NOMO-1 (cell line): ENCODE results near the gene LDHAL6A.
A peak's percentile ranks its signal among the peaks of the same experiment; 100 is the strongest.

Source experiments
- DNase-seq, 2 experiments: peaks; one replicate each; lab custom pipeline; 2025; ENCODE audit not compliant: unreplicated experiment in 2 of 2; lab: John Stamatoyannopoulos, UW

The LDHAL6A gene

DNA sequence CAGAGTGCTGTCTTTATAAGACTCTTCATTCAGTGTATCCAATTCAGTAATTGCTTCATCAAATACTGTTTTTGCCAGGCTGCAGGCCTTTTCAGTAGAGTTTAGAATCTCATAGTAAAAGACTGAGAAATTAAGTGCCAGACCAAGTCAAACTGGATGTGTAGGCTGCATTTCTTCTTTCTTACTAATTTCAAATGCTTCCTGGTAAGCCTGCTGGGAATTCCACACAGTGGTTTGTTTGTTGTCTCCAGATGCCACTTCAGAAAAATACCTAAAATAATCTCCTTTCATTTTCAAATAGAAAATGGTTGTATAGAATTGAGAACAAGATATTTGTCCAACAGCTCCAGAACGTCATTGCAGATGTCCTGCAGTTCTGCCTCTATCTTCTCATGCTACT is 34.7 kb downstream of the LDHAL6A start:
- no peak for DNase-seq

- no peak for DNase-seq
Measured at GRCh38 chr11:18490736-18491485, 35.3 kb downstream of the LDHAL6A start.

DNA sequence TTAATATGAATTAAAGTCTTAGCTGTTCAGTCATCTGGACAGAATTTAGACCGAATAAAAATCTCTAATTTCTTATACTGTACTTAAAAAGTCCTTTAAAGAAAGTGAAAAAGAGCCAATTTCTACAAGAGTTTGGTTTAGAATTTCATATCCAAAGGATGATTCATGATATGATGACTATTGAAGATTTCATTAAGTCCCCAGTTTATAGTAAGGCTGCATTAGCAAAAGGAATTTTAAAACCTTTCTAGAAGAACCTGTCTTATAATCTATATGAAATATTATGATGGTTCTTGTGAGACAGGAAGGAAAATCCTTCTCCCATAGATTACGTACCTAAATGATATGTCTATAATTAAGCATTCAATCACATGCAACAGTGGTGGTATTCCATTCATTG is 36.3 kb downstream of the LDHAL6A start:
- DNase-seq = no peak

GRCh38 chr11:18492888-18493287 is 37.2 kb downstream of the LDHAL6A start:
- DNase-seq = no peak

GRCh38 chr11:18493310-18493709 is 37.7 kb downstream of the LDHAL6A start:
- no peak for DNase-seq

- peak; percentile 27 to 55 for DNase-seq
Measured at GRCh38 chr11:18495271-18495670, 39.6 kb downstream of the LDHAL6A start.

DNA sequence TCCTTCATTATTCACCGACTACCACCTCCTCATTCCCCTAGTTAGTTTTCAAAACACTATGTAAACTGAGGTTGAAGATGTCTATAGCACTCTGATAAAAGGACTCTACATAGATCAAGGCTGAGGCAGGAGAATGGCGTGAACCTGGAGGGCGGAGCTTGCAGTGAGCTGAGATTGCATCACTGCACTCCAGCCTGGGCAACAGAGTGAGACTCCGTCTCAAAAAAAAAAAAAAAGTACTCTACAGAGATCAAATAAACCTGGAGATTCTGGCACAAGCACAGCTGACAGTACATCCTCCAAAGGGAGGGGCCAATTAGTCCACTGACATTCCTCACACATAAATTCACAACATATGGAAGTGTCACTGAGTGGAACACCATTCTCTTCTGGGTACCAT is 40.0 kb downstream of the LDHAL6A start:
- no peak for DNase-seq

DNA sequence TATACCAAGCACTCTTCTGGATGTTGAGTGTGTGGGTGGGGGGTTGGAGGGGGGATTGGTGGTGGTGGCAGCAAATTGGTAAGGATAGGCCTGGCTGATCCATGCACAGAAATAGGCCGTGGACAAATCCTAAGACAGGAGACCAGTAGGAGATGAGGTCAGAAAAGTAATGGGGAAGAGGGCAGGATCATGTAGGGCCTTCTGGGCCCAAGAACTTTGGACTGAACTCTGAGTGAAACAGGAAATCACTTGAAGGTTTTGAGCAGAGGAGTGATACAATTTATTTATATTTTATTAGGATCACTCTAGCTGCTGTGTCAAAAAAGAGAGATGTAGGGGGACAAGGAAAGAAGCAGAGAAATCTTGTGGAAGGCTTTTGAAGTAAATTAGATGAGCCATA is 42.4 kb downstream of the LDHAL6A start:
- DNase-seq = no peak

DNA sequence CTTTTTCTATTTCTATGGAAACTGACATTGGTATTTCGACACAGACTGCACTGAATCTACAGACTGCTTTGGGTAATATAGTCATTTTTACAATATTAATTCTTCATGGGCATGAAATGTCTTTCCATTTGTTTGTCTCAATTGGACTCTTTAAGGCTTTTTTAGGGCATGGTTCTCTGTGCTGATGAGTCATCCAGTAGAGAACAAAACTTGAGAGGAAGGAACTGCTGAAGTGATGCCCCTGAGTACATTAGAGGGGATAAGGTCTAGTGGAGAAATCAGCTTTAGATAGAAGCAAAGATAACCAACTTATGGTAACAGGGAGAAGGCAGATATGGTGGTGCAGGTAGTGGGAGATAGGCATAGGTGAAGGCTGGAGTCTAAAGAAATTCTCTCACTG is 46.0 kb downstream of the LDHAL6A start:
- DNase-seq = no peak

- no peak for DNase-seq
Measured at GRCh38 chr11:18502352-18502751, 46.7 kb downstream of the LDHAL6A start.

- DNase-seq = no peak
Measured at GRCh38 chr11:18521122-18521521, 65.5 kb downstream of the LDHAL6A start.

DNA sequence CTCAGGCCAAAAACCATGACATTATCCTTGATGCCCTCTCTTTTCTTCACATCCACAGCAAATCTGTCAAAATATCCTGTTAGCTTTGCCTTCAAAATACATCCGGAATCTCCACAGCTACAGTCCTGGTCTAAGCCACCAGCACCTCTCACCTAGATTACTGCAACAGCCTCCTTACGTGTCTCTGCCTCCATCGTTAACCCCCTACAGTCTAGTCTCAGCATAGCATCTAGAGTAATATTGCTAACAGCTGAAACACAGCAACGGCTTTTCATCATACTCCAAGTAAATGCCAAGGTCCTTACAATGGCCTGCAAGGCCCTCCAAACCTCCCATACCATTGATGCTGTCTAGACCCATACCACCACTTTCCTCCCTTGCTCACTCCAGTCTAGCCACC is 66.7 kb downstream of the LDHAL6A start:
- DNase-seq = no peak

DNA sequence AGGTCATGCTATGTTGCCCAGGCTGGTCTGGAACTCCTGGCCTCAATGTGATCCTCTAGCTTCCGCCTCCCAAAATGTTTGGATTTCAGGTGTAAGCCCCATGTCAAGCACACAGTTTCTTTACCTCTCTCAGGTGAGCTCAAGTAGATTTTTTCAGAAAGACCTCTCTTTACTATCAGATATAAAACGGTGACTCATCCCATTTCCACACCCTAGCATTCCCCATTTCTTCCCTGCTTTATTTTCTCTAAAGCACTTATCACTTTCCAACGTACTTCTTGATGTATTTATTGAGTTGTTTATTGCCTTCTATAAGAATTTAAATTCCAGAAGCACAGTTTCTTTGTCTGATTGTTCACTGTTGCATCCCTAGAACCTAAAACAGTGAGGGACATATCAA is 67.4 kb downstream of the LDHAL6A start:
- no peak for DNase-seq

GRCh38 chr11:18524248-18524647 is 68.6 kb downstream of the LDHAL6A start:
- DNase-seq = no peak

- peak in 1 of 2 experiments; percentile 22 for DNase-seq
Measured at GRCh38 chr11:18526130-18526520, 70.5 kb downstream of the LDHAL6A start.

- DNase-seq = peak; percentile 82 to 94
Measured at GRCh38 chr11:18526521-18527296, 71.1 kb downstream of the LDHAL6A start, which contains the start of gene TSG101. TSS of gene TSG101 (minus strand) at chr11:18526942. CDS start at chr11:18526816, 126 bp downstream.

GRCh38 chr11:18527512-18527911 is 71.9 kb downstream of the LDHAL6A start:
- DNase-seq = peak; percentile 20 to 80
